GM19372 (cell line): ENCODE measurements around the gene ACOT7.
"Not testable (repeated sequence)": the region's sequence is repeated elsewhere in the genome, so short reads cannot be mapped to it uniquely, and the experiment has no call there.

Experiments used
- ATAC-seq: cut with Tn5 transposase; IDR thresholded peaks from one replicate; pipeline ENCODE4 v1.9.1; 2021; ENCODE audit warnings: mild to moderate bottlenecking, low read depth, moderate library complexity; ENCODE audit not compliant: unreplicated experiment

Gene ACOT7

GRCh38 chr1:6317098-6317760 is 76.3 kb downstream of the ACOT7 start:
- no peak for ATAC-seq

GRCh38 chr1:6316240-6317097 is 77.1 kb downstream of the ACOT7 start:
- ATAC-seq: no peak

- ATAC-seq: no peak
Observed at GRCh38 chr1:6314503-6314902, 79.1 kb downstream of the ACOT7 start.

GRCh38 chr1:6313393-6314200 is 80.0 kb downstream of the ACOT7 start:
- no peak for ATAC-seq

GRCh38 chr1:6310116-6310848 is 83.3 kb downstream of the ACOT7 start:
- ATAC-seq: no peak

- no peak for ATAC-seq
Observed at GRCh38 chr1:6309564-6309963, 84.0 kb downstream of the ACOT7 start.

- ATAC-seq: no peak
Observed at GRCh38 chr1:6308449-6308848, 85.1 kb downstream of the ACOT7 start.

- ATAC-seq: not testable (repeated sequence)
Observed at GRCh38 chr1:6307682-6308081, 85.9 kb downstream of the ACOT7 start.

- no peak for ATAC-seq
Observed at GRCh38 chr1:6307099-6307498, 86.5 kb downstream of the ACOT7 start.

- no peak for ATAC-seq
Observed at GRCh38 chr1:6303397-6304012, 90.1 kb downstream of the ACOT7 start.

GRCh38 chr1:6302568-6302967 is 91.0 kb downstream of the ACOT7 start:
- no peak for ATAC-seq

GRCh38 chr1:6301526-6301925 is 92.0 kb downstream of the ACOT7 start:
- no peak for ATAC-seq

GRCh38 chr1:6300342-6301048 is 93.1 kb downstream of the ACOT7 start:
- ATAC-seq: no peak

GRCh38 chr1:6299557-6300165 is 93.9 kb downstream of the ACOT7 start:
- no peak for ATAC-seq

GRCh38 chr1:6298940-6299465 is 94.6 kb downstream of the ACOT7 start:
- no peak for ATAC-seq

GRCh38 chr1:6298530-6298929 is 95.0 kb downstream of the ACOT7 start:
- no peak for ATAC-seq

- ATAC-seq: no peak
Observed at GRCh38 chr1:6295910-6296309, 97.7 kb downstream of the ACOT7 start.

- no peak for ATAC-seq
Observed at GRCh38 chr1:6294890-6295556, 98.5 kb downstream of the ACOT7 start.
